ENCODE results near the gene ABCB1. TPM values are rescaled to one million over a fixed set of nuclear protein-coding genes. Genes with fewer than 3 reads are reported as not detected.
A peak's percentile ranks its signal among the peaks of the same experiment; 100 is the strongest.

ABCB1 gene
- total and polyA plus RNA-seq, 10 of the 15 experiments (the other 5 are each of a cell fraction or from before 2014, with no cell fraction given) = 0.40 to 13.9 (median 1.9) TPM

GRCh38 chr7:87600130-87601124 is at the start of gene ABCB1 (continued):
- TF ChIP-seq PRDM15 (CRISPR knock-in tag; IDR thresholded peaks at IDR 0.05) = no peak
- no peak for TF ChIP-seq SIX5 (IDR thresholded peaks at IDR 0.05; ENCODE audit: low read depth, low read length, severe bottlenecking)
- no peak for TF ChIP-seq RELB (IDR thresholded peaks at IDR 0.05; ENCODE audit: low read depth)
- TF ChIP-seq DPF2 (IDR thresholded peaks at IDR 0.05) = peak; percentile 37
- peak; percentile 28; the same call in 1 of the 2 replicates for TF ChIP-seq EED (IDR thresholded peaks at IDR 0.05; ENCODE audit: low read depth)
- TF ChIP-seq MTA3 (IDR thresholded peaks at IDR 0.05; ENCODE audit: borderline replicate concordance, low read length) = no peak
- no peak for TF ChIP-seq CUX1 (IDR thresholded peaks at IDR 0.05; ENCODE audit: insufficient replicate concordance, low read depth, low read length)
- TF ChIP-seq ETV6 (conservative IDR thresholded peaks at IDR 0.05 in 1 of 2, IDR thresholded peaks at IDR 0.05 in 1 of 2; ENCODE audit: borderline replicate concordance in 1 of 2, low read depth in 1 of 2) = no peak
- no peak for TF ChIP-seq CREM (IDR thresholded peaks at IDR 0.05; ENCODE audit: low read depth)
- TF ChIP-seq SPI1 (IDR thresholded peaks at IDR 0.05; ENCODE audit: borderline replicate concordance, insufficient read depth, low read depth, low read length) = no peak
- TF ChIP-seq SMC3 (IDR thresholded peaks at IDR 0.05; ENCODE audit: borderline replicate concordance, low read length) = no peak
- TF ChIP-seq CBX5 (IDR thresholded peaks at IDR 0.05; ENCODE audit: low read depth) = no peak
- no peak for TF ChIP-seq POLR2A (IDR thresholded peaks at IDR 0.05; ENCODE audit: low read depth, low read length)
- TF ChIP-seq CBFB (IDR thresholded peaks at IDR 0.05; ENCODE audit: low read depth) = no peak
- TF ChIP-seq CHD1 (IDR thresholded peaks at IDR 0.05; ENCODE audit: low read depth, low read length) = no peak
- TF ChIP-seq ATF7 (IDR thresholded peaks at IDR 0.05; ENCODE audit: low read depth) = no peak; the same call in 1 of the 2 replicates
- no peak for TF ChIP-seq KLF5 (IDR thresholded peaks at IDR 0.05; ENCODE audit: partially characterized antibody)
- peak; percentile 44; the same call in 1 of the 2 replicates for TF ChIP-seq SMARCA5 (IDR thresholded peaks at IDR 0.05)
- TF ChIP-seq ZBED1 (IDR thresholded peaks at IDR 0.05; ENCODE audit: borderline replicate concordance) = no peak

Data from GM12878 (cell line).